NCI-H1417 (cell line): Measurements from ENCODE around the gene TINAGL1.

Experiments used
- DNase-seq, 3 experiments: peaks; one replicate each; lab custom pipeline; 2025; lab: John Stamatoyannopoulos, UW

The TINAGL1 gene

DNA sequence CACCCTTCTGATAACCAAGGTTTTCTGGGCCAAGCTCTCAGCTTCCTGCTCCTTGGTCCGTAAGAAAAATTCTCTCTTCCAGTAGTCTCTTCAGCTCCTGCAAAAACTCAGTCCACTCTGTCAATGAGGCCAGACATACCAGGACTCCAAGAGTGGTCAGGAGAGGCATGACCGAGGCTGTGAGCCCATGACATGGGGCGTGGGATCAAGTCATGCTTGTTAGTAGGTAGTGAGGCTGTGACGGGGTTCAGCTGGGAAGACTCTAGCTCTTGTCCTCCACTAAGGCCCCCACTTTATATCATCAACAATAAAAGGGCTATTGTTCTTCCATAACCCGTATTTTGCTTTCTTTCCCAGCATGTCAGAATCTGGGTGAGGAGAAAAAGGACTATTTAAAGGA lies 31.0 kb downstream of the TINAGL1 start:
- no peak for DNase-seq

DNA sequence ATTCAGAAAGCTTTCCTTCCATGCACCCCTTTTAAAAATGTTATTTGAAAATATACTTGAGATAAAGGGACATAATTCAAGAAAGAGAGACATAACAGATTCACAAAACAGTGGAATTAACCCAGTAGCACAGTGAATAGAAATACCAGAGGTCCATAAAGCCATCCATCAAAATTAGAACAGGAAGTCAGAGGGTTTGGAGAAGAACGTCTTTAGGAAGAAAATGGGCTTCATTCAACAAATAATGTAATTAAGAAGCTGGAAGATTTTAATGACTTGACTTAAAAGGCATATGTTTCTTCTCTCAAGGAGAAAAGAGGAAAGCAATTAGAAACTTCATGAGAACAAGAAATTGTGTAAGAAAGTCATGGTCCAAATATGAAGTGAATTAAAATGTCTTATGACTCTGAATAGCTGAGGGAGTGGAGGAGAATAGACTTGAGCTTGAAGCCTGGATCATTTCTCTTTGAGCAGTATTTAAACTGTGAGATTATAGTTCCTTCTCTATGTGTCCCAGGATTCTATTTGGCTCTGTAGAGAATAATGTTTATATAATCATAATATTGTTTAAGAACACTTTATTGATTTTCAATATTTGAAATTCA lies 33.3 kb downstream of the TINAGL1 start:
- DNase-seq, result no peak

DNA sequence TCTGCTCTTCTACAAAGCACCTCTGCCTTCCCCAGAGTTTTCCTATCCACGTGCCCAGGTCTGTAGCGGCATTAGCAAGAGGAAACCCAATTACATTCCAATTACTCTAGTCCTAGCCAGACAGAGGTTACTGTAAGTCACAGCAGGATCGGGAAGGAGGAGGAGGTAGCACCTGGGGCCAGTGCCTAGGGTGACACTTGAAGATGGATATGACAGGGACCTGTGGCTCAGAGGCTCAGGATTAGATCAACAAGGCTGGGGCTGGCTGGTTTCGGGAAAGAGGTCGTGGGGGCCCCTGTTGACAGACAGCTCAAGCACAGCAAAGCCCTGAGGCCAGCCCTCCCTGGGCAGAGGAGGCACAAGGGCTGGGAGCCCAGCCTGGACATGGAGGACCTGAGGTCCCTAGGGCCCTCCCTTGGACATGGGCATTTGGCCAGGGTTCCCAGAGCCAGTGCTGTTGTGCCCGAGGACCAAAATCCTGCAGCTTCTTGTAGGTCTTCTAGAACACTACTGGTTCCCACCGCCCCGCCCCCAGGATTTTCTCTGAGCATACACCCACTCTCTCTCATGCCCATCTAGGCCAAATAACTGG lies 38.2 kb downstream of the TINAGL1 start:
- no peak for DNase-seq

DNA sequence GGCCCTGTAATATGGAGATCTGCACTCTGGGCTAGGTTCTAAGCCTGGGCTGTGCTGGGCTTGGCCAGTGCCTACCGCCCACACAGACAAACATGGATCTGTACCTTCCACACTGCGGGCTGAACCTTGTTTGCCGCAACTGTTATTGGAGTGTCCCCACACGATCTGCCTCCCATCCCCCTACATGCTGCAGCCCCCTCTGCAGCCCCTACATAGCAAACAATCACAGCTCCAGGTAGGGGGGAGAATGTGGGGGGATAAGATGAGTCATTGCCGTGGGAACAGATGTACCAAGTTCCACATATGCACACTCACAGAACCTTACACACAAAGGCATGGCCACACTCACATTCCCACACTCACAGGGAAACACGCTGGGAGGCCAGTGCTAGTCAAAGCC lies 39.1 kb downstream of the TINAGL1 start:
- no peak for DNase-seq

DNA sequence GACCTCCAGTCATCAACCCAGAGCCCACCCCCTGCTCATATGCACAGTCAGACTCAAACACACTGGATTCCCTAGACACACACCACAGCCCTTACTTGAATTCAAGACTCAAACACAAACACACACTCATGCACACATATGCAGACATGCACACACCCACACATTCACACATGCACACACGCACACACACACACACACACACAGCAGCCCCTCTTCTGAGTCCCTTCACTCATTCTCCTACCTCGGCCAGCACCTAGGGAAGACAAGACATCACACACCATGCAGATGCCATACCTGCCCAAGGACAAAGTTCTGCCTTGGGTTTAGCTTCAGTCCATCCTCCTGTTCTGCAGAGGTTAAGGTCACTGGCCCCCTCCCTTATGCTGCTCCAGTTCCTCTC lies 39.6 kb downstream of the TINAGL1 start:
- no peak for DNase-seq

DNA sequence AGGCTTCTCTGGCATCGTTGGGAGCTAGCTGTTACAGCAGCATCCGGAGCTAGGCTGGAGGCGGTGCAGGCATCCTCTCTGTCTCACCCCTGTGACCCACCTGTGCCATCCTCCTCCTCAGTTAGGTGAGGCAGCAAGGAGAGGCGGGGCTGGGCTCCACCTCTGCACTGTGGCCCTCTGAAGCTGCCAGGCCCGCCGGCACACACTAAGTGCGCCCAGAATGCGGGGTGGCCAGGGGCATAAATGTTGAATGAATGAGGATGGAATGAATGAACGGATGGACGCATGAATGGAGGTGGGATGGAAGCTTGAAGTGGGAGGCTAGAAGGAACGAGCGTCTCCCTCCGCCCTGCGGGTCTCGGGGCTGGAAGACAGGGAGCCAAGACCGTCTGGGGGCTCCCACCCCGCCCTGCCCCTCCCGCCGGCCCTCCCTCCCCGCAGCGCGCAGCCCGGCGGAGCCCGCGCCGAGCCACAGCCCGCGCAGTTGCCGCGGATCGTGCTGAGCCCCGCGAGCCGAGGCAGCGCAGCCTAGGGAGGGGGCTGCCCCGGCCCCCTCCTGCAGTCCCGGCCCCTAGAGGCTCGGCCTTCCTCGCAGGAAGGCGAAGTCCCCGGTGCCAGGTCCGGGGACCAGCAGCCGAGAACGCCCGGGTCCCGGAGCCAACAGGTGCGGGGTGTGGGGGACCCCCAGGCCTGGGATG lies 41.1 kb downstream of the TINAGL1 start, which contains the start of gene HCRTR1:
Gene HCRTR1 (plus strand): TSS at position 472 of the 698 bp plus-strand sequence. CDS start 1,504 bp downstream, outside the sequence.
- DNase-seq, result peak in 1 of 3 experiments; percentile 45

DNA sequence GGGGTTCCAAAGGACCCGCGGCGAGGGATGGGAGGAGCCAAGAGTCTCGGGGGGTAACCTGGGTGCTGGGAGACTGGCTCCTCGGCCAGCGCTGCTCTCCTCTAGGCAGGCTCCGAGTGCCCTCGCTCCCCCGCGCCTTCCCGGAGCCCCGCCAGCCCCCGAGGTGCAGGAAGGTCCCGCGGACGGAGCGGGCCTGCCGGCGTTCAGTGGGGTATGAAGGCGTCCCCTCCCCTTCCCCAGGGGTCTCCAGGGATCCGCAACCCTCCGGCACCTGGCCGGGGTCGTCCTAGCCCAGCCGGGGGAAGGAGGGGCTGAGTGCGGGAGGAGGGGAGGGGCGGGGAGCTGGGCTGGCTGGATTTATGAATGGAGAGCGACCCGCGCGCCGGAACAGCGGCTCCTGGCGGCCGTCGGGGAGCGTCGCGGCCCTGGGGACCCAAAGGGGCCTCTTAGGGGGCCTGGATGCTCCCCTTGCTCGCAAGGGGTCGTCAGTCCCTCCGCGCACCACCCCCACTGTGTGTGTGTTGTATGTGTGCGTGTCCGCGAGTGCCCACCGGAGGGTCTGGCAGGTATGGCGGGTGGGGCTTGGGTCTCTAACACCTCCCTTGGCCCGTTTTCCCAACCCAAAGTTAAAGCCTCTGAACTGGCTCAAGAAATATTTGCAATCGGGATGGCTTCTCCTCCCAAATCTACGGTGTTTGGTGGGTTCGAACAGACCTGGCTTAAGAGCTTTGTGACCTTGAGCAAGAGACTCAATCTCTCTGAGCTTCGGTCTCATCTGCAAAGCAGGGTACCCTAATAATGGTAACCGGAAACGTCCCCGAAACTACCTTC lies 41.8 kb downstream of the TINAGL1 start:
- peak; percentile 33 to 69 (median 68) for DNase-seq

DNA sequence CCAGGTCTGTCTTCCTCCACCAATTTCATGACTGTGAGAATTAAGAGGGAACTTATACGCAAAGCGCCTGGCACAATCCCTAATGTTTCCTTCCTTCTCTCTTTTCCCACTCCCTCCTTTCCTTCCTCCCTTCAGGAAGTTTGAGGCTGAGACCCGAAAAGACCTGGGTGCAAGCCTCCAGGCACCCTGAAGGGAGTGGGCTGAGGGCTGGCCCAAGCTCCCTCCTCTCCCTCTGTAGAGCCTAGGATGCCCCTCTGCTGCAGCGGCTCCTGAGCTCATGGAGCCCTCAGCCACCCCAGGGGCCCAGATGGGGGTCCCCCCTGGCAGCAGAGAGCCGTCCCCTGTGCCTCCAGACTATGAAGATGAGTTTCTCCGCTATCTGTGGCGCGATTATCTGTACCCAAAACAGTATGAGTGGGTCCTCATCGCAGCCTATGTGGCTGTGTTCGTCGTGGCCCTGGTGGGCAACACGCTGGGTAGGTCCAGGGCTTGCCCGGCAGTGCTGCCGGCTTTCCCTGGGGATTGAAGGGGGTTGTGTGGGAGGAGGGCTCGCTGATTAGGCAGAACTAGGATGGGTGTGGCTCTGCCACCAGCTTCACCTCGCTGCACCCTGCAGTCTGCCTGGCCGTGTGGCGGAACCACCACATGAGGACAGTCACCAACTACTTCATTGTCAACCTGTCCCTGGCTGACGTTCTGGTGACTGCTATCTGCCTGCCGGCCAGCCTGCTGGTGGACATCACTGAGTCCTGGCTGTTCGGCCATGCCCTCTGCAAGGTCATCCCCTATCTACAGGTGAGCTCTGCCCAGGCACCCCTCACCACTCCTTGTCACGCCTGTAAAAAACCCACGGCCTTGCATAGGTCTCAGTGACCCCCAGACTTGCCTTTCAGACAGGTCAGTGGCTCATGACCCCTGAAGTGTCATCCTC lies 42.9 kb downstream of the TINAGL1 start:
- no peak for DNase-seq

DNA sequence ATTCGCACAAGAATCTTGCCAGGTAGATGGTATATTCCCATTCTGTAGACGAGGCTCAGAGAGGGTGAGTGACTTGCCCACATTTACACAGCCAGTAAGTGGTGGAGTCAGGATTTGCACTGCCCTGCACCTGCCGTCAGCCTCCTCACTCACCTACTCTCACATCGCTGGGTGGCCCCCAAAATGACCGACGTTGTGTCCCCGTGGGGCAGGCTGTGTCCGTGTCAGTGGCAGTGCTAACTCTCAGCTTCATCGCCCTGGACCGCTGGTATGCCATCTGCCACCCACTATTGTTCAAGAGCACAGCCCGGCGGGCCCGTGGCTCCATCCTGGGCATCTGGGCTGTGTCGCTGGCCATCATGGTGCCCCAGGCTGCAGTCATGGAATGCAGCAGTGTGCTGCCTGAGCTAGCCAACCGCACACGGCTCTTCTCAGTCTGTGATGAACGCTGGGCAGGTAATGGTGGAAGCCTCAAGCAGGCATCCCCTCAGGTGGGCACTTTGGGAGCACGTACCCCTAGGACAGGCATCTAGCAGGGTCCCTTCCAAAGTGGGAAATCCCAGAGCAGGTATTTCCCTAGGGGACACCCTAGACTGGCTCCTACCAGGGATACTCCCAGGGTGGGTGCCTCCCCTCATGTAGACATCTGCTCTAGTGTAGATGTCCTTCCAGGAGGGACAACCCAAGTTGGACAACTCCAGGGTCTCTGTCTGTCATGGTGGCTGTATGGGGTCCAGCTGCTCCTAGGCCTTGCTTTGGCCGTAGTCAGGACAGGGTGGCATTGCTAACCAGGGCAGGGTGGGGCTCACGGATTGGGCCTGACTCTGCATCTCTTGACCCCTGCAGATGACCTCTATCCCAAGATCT lies 44.5 kb downstream of the TINAGL1 start:
- no peak for DNase-seq

DNA sequence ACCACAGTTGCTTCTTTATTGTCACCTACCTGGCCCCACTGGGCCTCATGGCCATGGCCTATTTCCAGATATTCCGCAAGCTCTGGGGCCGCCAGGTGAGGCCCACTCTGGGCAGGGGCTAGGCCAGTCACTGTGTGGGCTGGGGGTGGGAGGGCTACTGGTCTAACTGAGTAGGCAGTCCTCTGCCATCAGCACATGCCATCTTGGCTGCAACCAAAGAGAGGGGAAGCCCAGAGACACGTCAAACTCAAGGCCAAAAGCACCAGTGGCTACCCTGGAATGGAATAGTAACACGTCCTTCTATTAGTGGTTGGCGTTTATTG lies 45.1 kb downstream of the TINAGL1 start:
- DNase-seq, result no peak

DNA sequence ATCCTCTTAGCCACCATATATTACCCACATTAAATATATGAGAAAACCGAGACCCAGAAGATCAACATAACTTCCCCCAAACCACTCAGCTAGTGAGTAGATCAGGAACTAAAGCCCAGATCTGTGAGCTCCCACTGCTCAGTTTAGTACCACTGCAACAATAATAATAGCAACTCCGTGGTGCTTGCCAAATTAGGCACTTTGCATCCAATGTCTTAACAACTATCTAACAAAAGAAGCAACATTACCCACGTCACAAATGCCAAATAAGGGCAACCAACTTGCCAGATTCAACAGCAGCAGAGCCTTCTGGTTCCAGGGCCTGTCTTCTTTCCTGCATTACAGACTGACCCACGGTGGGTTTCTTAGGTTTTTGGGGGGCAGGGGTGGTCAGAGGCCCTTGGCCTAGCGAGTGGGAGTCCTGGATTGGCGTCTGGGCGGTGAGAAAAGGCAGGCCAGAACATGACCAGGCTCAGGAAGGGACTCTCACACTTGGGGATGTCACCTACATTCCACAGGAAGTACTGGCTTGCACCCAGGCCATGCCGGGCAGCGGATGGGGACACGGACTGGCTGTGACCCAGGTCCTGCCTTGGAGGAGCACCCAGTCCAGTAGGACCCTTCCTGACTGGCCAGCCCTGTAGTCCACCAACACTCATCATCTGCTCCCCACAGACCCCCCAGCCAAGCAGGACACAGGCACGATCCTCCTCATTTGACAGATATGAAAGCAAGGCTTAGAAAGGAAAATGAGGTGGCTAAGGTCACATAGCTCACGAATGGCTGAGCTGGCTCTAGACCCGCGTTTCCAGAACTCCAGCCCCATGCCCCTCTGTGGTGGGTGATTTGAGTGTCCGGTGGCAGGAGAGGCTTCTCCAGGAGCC lies 45.8 kb downstream of the TINAGL1 start:
- no peak for DNase-seq

DNA sequence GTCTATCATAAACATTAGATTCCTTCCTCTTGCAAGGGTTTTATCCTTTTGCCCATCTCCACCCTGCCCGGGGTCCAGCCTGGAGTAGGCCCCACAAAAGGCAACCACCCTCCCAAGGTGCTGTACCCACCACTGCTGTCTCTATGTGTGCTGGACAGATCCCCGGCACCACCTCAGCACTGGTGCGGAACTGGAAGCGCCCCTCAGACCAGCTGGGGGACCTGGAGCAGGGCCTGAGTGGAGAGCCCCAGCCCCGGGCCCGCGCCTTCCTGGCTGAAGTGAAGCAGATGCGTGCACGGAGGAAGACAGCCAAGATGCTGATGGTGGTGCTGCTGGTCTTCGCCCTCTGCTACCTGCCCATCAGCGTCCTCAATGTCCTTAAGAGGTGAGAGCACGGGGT lies 47.0 kb downstream of the TINAGL1 start:
- no peak for DNase-seq

DNA sequence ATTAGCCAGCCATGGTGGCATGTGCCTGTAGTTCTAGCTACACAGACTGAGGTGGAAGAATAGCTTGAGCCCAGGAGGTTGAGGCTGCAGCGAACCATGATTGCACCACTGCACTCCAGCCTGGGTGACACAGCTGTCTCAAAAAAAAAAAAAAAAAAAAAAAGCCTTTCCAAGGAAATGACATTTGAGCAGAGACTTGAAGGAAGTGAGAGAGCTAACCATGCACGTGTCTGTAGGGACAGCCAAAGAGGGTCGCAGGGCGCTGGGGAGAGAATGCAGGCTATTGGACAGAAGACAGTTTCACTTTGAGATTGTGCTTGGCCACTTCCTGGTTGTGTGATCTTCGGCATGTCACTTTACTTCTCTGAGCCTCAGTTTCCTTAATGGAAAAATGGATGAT lies 48.0 kb downstream of the TINAGL1 start:
- DNase-seq, result no peak

DNA sequence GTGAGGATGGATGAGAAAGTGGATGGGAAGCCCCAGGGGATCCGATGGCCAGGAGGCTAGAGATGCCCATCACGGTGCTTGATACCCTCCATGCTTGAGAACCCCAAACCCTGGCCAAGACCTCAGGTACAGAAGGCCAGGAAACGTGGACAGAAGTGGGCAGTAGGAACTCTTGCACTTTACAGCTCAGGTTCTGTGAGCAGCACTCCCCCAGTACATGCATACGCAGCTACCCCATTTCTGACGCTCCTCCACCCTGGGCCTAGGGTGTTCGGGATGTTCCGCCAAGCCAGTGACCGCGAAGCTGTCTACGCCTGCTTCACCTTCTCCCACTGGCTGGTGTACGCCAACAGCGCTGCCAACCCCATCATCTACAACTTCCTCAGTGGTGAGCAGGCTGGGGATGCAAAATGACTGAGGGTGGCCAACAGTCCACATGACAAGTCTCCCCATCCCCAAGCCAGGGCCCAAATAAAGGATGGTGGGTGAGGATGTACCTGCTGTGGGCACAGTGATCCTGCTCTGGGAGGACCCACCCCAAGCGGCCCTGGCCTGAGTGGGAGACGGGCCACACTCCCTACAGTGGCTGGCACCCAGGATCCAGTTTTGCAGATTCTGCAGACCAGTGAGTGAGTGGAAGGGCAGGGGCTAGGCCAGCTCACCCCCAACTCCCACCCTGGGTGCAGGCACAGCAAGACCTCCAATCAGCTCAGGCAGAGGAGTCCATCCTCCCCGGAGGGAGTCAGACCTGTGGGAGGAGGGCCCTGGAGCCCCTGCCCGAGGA lies 48.6 kb downstream of the TINAGL1 start:
- DNase-seq, result no peak

DNA sequence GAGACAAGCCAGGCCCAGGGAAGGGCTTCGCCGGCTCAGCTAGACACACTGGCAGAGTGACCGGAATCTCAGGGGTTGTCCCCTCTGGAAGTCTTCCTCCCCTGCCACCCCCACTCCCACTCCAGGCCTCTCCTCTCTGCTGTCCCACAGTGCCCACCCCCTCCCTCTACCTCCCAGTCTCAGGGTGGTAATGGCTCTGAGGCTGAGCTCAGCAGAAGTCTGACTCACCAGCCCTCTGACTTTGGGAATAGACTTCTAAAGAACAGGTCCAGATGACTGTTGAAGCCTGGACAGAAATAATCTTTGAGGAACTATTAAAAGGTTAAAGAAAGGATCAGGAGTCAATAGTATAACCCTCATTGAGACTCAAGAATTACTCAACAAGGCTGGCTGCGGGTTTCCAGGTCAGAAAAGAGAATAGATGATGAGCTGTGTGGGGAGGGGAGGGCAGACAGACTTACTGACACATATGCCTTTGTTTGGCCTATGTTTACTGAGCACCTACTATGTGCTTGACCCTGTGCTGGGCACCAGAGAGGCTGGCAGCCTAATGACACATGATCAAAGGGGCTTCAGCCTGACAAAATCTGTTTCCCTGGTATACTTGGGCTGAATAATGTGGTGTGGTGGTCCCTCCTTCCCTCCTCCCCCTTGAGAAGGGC lies 49.4 kb downstream of the TINAGL1 start:
- no peak for DNase-seq

DNA sequence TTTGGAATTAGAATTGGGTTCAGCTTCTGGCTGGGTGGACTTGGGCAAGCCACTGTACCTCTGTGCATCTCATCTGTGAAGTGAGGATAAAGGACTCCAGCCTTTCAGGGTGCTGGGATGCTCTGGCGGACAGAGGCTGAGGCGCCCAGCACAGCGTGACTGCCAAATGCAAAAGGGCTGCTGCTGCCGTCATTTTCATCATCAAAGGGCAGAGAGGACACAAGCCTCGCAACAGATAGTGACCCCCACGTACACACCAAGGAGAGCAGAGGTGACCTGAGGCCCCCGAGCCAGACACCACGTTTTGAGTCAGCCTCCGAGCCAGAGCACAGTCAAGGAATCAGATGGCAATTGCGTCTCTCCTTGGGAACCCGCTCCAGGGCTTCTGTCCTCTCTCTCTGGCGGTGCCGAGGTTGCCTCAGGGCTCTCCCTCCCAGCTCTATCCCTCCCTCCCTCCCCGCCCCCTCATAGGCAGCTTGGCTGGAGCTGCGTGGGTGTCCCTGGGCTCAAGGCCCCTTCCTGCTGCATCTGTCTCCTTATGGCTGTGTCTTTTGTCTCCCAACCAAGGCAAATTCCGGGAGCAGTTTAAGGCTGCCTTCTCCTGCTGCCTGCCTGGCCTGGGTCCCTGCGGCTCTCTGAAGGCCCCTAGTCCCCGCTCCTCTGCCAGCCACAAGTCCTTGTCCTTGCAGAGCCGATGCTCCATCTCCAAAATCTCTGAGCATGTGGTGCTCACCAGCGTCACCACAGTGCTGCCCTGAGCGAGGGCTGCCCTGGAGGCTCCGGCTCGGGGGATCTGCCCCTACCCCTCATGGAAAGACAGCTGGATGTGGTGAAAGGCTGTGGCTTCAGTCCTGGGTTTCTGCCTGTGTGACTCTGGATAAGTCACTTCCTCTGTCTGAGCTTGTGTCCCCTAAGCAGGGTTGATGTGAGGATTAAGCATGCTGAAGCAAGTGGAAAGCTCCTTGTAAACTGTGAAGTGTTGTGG lies 50.2 kb downstream of the TINAGL1 start:
- DNase-seq, result no peak
